ENCODE measurements around the gene CFDP1. TPM values are rescaled to one million over a fixed set of nuclear protein-coding genes. Genes with fewer than 3 reads are reported as not detected.
A peak's percentile ranks its signal among the peaks of the same experiment; 100 is the strongest.

Gene CFDP1
- total and polyA plus RNA-seq, 10 donors = 56.1 to 222 (median 108) TPM

DNA sequence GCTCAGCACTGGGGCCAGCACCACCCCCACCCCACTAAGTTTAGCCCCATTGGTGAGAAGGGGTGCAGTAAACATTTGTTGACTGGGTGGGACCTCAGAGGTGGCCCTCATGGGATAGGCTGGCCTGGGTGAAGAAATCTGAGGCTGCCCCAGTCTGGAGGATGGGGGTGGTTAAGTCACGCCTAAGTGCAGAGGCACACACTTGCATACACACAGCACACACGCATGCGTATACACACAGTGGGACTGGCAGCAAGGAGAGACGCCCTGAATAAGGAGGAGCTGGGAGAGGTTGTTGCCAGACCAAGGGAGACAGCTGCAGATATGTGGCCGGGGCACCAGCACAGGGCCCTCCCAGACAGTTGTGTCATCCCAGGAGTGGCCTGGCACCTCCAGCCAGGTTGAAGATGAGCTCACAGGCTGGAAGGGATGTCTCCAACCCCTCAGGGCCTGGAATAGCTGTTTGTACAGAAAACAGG lies 178.9 kb downstream of the CFDP1 start:
- no peaks in the 10 kb centered on the region for H3K9me3 ChIP-seq
- no peaks in the 10 kb centered on the region for H3K36me3 ChIP-seq
- peaks cover 0 to 100% (median 36%) of the 10 kb centered on the region in 7 donors for H3K27me3 ChIP-seq (replicated peaks in 1 of 7)
- peak overlapping the region in 1 of 8 donors; percentile 30 for H3K4me3 ChIP-seq
- 36 to 72% (median 65%) methylated on average over 4 to 5 of the region's 5 CpGs for WGBS, 5 donors
- intact Hi-C loops (cut with DNase I; ENCODE audit: low total_unique reads) = no loop called here
- H3K27ac ChIP-seq = peak overlapping the region in 6 of 8 donors; percentile 72 to 91 (median 89)
- peaks cover 45 to 99% (median 85%) of the 10 kb centered on the region in 6 donors for H3K4me1 ChIP-seq
- peak in 1 of 3 donors; percentile 53 for TF ChIP-seq POLR2AphosphoS5 (IDR thresholded peaks at IDR 0.05)
- TF ChIP-seq, protein P1, sequence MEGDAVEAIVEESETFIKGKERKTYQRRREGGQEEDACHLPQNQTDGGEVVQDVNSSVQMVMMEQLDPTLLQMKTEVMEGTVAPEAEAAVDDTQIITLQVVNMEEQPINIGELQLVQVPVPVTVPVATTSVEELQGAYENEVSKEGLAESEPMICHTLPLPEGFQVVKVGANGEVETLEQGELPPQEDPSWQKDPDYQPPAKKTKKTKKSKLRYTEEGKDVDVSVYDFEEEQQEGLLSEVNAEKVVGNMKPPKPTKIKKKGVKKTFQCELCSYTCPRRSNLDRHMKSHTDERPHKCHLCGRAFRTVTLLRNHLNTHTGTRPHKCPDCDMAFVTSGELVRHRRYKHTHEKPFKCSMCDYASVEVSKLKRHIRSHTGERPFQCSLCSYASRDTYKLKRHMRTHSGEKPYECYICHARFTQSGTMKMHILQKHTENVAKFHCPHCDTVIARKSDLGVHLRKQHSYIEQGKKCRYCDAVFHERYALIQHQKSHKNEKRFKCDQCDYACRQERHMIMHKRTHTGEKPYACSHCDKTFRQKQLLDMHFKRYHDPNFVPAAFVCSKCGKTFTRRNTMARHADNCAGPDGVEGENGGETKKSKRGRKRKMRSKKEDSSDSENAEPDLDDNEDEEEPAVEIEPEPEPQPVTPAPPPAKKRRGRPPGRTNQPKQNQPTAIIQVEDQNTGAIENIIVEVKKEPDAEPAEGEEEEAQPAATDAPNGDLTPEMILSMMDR (IDR thresholded peaks at IDR 0.05 in 8 of 11, conservative IDR thresholded peaks at IDR 0.05 in 3 of 11) = no peak
- peak; percentile 66 for DNase-seq

DNA sequence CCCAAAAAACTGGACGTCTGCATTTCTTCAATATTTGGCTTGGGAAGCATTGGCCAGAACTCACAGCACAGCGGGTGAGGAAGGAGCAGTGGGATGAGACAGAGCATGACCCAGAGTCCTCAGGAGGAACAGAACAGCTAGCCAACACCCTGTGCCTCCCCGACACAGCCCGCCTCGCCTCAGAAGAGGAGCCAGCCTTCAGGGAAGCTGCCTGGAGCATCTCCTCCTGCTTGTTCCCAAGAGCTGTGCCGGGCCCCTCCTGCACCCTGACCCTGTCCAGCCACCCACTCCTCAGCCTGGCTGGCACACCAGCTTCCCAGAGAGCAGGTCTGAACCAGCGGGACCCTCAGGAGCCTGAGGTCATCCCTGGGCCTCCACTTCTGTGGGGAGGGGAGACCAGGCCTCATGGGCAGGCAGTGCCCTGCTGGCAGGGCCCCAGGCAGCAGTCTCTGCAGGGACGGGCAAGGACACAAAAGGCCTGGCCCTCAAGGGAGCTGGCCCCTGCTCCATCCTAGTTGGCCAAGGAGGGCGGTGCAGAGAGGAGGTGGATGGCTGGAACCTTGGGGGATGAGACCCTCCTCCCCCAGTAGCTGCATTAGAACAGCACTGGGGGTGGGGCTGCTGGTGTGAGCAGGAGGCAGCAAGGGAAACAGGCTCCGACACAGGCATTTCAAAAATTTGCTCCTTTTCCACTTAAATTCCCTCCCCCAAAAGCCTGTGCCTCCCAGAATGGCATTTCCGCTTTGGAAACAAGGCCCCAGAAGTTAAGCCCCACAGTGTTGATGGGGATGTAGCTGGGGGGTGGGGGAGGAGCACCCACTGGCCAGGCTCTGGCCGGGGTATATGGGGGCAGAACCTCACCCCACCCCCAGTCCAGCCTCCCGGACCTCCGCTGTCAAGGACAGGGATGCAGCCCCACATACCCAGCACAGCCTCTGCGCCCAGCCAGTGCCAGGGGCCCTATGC lies 180.1 kb downstream of the CFDP1 start:
- Histone ChIP-seq H3K4me1 (peaks cover 45 to 99% (median 91%) of the 10 kb centered on the region in 6 donors), H3K4me3 (peak overlapping the region in 1 of 8 donors; percentile 13), H3K36me3 (no peaks in the 10 kb centered on the region), H3K27me3 (replicated peaks in 1 of 7) (peaks cover 0 to 100% (median 36%) of the 10 kb centered on the region in 7 donors), H3K27ac (peak overlapping the region in 7 of 8 donors; percentile 72 to 91 (median 89)), H3K9me3 (no peaks in the 10 kb centered on the region)
- intact Hi-C loops (cut with DNase I; ENCODE audit: low total_unique reads) = no loop called here
- peak; percentile 74 for DNase-seq
- TF ChIP-seq POLR2AphosphoS5 (IDR thresholded peaks at IDR 0.05) = peak in 2 of 3 donors; percentile 50 to 61
- no peak for TF ChIP-seq POLR2A (IDR thresholded peaks at IDR 0.05)
- WGBS, 5 donors = 57 to 76% (median 66%) methylated on average over 13 to 15 of the region's 15 CpGs

DNA sequence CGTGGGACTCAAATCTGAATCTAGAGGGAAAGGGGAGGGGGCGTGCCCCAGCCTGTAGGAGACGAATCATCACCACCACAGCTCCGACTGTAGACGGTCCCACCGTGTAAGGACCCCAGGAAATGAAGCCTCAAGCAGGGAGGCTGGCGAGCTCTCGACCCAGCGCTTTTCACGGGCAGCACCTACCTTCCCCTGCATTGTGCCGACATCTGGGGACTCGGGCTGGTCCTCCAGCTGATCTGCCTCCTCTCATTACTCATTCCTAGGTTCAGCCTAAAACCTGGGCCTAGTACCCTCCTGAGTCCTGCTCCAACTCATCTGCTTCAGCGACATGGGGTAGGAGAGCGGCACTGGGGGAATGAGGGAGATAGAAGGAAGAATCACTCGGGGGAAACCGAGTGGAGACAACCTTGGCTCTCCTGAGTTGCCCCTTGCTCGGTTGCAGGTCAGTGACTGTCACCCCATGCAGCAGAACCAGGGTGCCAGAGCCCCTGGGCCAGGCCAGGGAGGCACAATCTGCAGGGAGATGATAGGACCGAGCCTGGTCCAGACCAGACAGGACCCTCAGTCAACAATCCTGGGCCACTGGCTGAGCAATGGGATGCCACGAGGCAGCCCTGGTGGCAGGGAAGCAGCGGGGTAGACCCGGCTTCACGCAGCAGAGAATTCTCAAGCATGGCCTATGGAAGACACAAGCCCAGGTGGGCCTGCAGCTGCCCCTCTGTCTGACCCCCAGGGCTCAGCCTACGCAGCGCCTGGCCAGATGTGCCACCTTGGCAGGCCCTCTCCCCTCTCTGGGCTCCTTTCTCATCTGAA lies 181.0 kb downstream of the CFDP1 start:
- DNase-seq = peak; percentile 54

More for the DNA sequence above, 181.0 kb downstream of the CFDP1 start:
- TF ChIP-seq, protein P1 (IDR thresholded peaks at IDR 0.05 in 8 of 11, conservative IDR thresholded peaks at IDR 0.05 in 3 of 11) = no peak
- TF ChIP-seq POLR2A (IDR thresholded peaks at IDR 0.05) (no peak), POLR2AphosphoS5 (IDR thresholded peaks at IDR 0.05) (no peak)
- Histone ChIP-seq H3K9me3 (no peaks in the 10 kb centered on the region), H3K27me3 (replicated peaks in 1 of 7) (peaks cover 0 to 100% (median 36%) of the 10 kb centered on the region in 7 donors), H3K36me3 (no peaks in the 10 kb centered on the region), H3K4me1 (peaks cover 41 to 99% (median 89%) of the 10 kb centered on the region in 6 donors), H3K27ac (peak overlapping the region; percentile 63 to 91 (median 88)), H3K4me3 (peak overlapping the region in 7 of 8 donors; percentile 1 to 74 (median 56))
- intact Hi-C loops (cut with DNase I; ENCODE audit: low total_unique reads) = no loop called here
- 48 to 64% (median 61%) methylated on average over 19 to 24 of the region's 24 CpGs for WGBS, 5 donors

Data from spleen (tissue), 11 donors.